ENCODE measurements around the gene OGDHL. TPM values are rescaled to one million over a fixed set of nuclear protein-coding genes. Genes with fewer than 3 reads are reported as not detected.

OGDHL gene
- total RNA-seq, 1 donor from 2014 or later: 1.9 TPM

DNA sequence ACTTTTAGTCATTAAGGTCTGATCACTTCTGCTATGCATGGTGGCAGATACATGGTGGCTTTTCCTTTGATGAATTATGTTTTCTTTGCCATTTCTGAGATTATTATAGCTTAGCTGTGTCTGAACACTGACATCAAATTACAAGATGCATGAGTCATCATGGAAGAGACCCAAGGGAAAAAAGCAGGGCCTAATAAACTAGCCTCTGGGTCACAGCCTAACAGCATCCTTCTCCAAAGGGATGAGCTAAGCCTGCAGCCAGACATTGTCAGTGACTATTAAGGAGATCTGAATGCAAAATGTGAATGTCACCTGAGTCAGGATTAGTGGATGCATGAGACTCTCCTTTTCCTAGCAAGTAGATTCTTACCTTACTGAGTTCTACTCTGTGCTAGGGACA is 19.1 kb upstream of the OGDHL start:
- Histone ChIP-seq H3K4me1 (ENCODE audit: insufficient read depth, low read length) (no peaks in the 10 kb centered on the region), H3K27me3 (ENCODE audit: insufficient read depth, low read length) (no peaks in the 10 kb centered on the region), H3K9ac (ENCODE audit: low read length) (no peak overlapping the region), H3K36me3 (ENCODE audit: insufficient read depth, low read length) (no peaks in the 10 kb centered on the region), H3K79me2 (ENCODE audit: insufficient read depth, low read length) (no peaks in the 10 kb centered on the region), H3K27ac (ENCODE audit: low read depth, low read length) (no peak overlapping the region), H3K9me3 (ENCODE audit: insufficient read depth, low read depth, low read length) (no peaks in the 10 kb centered on the region), H3K4me3 (ENCODE audit: insufficient read depth, low read depth, low read length) (no peak overlapping the region), H2AFZ (ENCODE audit: low read depth, low read length) (no peak overlapping the region), H4K20me1 (ENCODE audit: insufficient read depth, low read length) (no peaks in the 10 kb centered on the region), H3K4me2 (ENCODE audit: low read length) (no peak overlapping the region)
- Mint-ChIP-seq H3K36me3 (ENCODE audit: low read depth, unreplicated experiment) (no peaks in the 10 kb centered on the region), H3K4me3 (ENCODE audit: unreplicated experiment) (no peak overlapping the region), H3K27me3 (ENCODE audit: low read depth, unreplicated experiment) (peaks cover 7% of the 10 kb centered on the region), H3K4me1 (ENCODE audit: low read depth, unreplicated experiment) (no peaks in the 10 kb centered on the region), H3K9me3 (ENCODE audit: unreplicated experiment) (no peaks in the 10 kb centered on the region), H3K27ac (ENCODE audit: unreplicated experiment) (no peak overlapping the region)
- DNase-seq (ENCODE audit: low read depth): no peak
- no peak for FAIRE-seq
- no peak for TF ChIP-seq EZH2 (IDR thresholded peaks at IDR 0.05; ENCODE audit: insufficient read depth, low read length)
- TF ChIP-seq, protein P1, sequence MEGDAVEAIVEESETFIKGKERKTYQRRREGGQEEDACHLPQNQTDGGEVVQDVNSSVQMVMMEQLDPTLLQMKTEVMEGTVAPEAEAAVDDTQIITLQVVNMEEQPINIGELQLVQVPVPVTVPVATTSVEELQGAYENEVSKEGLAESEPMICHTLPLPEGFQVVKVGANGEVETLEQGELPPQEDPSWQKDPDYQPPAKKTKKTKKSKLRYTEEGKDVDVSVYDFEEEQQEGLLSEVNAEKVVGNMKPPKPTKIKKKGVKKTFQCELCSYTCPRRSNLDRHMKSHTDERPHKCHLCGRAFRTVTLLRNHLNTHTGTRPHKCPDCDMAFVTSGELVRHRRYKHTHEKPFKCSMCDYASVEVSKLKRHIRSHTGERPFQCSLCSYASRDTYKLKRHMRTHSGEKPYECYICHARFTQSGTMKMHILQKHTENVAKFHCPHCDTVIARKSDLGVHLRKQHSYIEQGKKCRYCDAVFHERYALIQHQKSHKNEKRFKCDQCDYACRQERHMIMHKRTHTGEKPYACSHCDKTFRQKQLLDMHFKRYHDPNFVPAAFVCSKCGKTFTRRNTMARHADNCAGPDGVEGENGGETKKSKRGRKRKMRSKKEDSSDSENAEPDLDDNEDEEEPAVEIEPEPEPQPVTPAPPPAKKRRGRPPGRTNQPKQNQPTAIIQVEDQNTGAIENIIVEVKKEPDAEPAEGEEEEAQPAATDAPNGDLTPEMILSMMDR (IDR thresholded peaks at IDR 0.05; ENCODE audit: insufficient read depth, low read depth, low read length): no peak

DNA sequence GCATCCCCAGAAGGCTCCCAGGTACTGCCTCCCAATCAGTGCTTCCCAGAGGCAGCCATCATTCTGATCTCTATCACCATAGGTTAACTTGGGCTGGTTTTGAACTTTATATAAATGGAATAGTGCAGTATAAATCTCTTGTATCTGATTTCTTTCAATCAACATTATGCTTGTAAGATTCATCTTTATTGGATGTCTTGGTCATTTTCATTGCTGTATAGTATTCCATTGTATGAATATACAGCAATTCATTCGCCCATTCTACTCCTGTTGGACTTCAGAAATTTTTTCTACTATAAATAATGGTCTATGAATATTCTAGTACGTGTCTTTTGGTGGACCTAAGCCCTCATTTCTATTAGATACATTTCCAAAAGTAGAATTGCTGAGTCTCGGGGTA is 16.1 kb upstream of the OGDHL start:
- no peak overlapping the region for H3K27ac ChIP-seq (ENCODE audit: low read depth, low read length)
- H3K36me3 ChIP-seq (ENCODE audit: insufficient read depth, low read length): no peaks in the 10 kb centered on the region
- no peaks in the 10 kb centered on the region for H3K36me3 Mint-ChIP-seq (ENCODE audit: low read depth, unreplicated experiment)
- no peak overlapping the region for H3K27ac Mint-ChIP-seq (ENCODE audit: unreplicated experiment)
- no peaks in the 10 kb centered on the region for H3K9me3 ChIP-seq (ENCODE audit: insufficient read depth, low read depth, low read length)
- no peak overlapping the region for H2AFZ ChIP-seq (ENCODE audit: low read depth, low read length)
- TF ChIP-seq EZH2 (IDR thresholded peaks at IDR 0.05; ENCODE audit: insufficient read depth, low read length): no peak
- TF ChIP-seq, protein P1 (IDR thresholded peaks at IDR 0.05; ENCODE audit: insufficient read depth, low read depth, low read length): no peak
- no peaks in the 10 kb centered on the region for H3K9me3 Mint-ChIP-seq (ENCODE audit: unreplicated experiment)
- FAIRE-seq (no peak), DNase-seq (ENCODE audit: low read depth) (no peak)
- H3K9ac ChIP-seq (ENCODE audit: low read length): no peak overlapping the region
- H3K79me2 ChIP-seq (ENCODE audit: insufficient read depth, low read length): no peaks in the 10 kb centered on the region
- no peak overlapping the region for H3K4me3 Mint-ChIP-seq (ENCODE audit: unreplicated experiment)
- no peak overlapping the region for H3K4me2 ChIP-seq (ENCODE audit: low read length)
- H3K4me1 Mint-ChIP-seq (ENCODE audit: low read depth, unreplicated experiment): no peaks in the 10 kb centered on the region
- H3K4me3 ChIP-seq (ENCODE audit: insufficient read depth, low read depth, low read length): no peak overlapping the region
- no peaks in the 10 kb centered on the region for H3K27me3 Mint-ChIP-seq (ENCODE audit: low read depth, unreplicated experiment)
- H3K4me1 ChIP-seq (ENCODE audit: insufficient read depth, low read length): no peaks in the 10 kb centered on the region
- peaks cover 3% of the 10 kb centered on the region for H3K27me3 ChIP-seq (ENCODE audit: insufficient read depth, low read length)
- H4K20me1 ChIP-seq (ENCODE audit: insufficient read depth, low read length): no peaks in the 10 kb centered on the region

- Mint-ChIP-seq H3K27me3 (ENCODE audit: low read depth, unreplicated experiment) (peaks cover 5% of the 10 kb centered on the region), H3K27ac (ENCODE audit: unreplicated experiment) (no peak overlapping the region), H3K36me3 (ENCODE audit: low read depth, unreplicated experiment) (no peaks in the 10 kb centered on the region), H3K4me1 (ENCODE audit: low read depth, unreplicated experiment) (no peaks in the 10 kb centered on the region), H3K4me3 (ENCODE audit: unreplicated experiment) (no peak overlapping the region), H3K9me3 (ENCODE audit: unreplicated experiment) (no peaks in the 10 kb centered on the region)
- no peaks in the 10 kb centered on the region for H3K36me3 ChIP-seq (ENCODE audit: insufficient read depth, low read length)
- TF ChIP-seq, protein P1 (IDR thresholded peaks at IDR 0.05; ENCODE audit: insufficient read depth, low read depth, low read length): no peak
- no peak for TF ChIP-seq EZH2 (IDR thresholded peaks at IDR 0.05; ENCODE audit: insufficient read depth, low read length)
- DNase-seq (ENCODE audit: low read depth): no peak
- H3K27ac ChIP-seq (ENCODE audit: low read depth, low read length): no peak overlapping the region
- peaks cover 7% of the 10 kb centered on the region for H3K27me3 ChIP-seq (ENCODE audit: insufficient read depth, low read length)
- H3K9ac ChIP-seq (ENCODE audit: low read length): no peak overlapping the region
- no peak overlapping the region for H2AFZ ChIP-seq (ENCODE audit: low read depth, low read length)
- no peak overlapping the region for H3K4me2 ChIP-seq (ENCODE audit: low read length)
- no peaks in the 10 kb centered on the region for H4K20me1 ChIP-seq (ENCODE audit: insufficient read depth, low read length)
- no peaks in the 10 kb centered on the region for H3K9me3 ChIP-seq (ENCODE audit: insufficient read depth, low read depth, low read length)
- no peak overlapping the region for H3K4me3 ChIP-seq (ENCODE audit: insufficient read depth, low read depth, low read length)
- no peak for FAIRE-seq
- H3K79me2 ChIP-seq (ENCODE audit: insufficient read depth, low read length): no peaks in the 10 kb centered on the region
- no peaks in the 10 kb centered on the region for H3K4me1 ChIP-seq (ENCODE audit: insufficient read depth, low read length)
Measured at GRCh38 chr10:49776851-49777250, 14.7 kb upstream of the OGDHL start.

Measured in astrocyte (in vitro differentiated cells and primary cell).